OCI-LY3 (cell line): Measurements from ENCODE around the gene ADSS1.

ENCODE experiments used
- H2AFZ ChIP-seq: fragments of 200-600, 300-600 bp; shearing (Covaris generic); 2 replicates; pipeline ENCODE4 v1.6.0; 2014; ENCODE audit warnings: antibody characterized with exemption, low read depth, low read length
- H3K27ac ChIP-seq: fragments of 200-600, 300-600 bp; sonication (generic); 2 replicates; pipeline ENCODE4 v1.5.1; 2014; ENCODE audit warnings: mild to moderate bottlenecking, low read length, moderate library complexity, mixed read lengths
- H3K27me3 ChIP-seq: fragments of 200-600, 300-600 bp; sonication (generic); 2 replicates; pipeline ENCODE4 v1.6.1; 2014; ENCODE audit warnings: low read depth, low read length, mixed read lengths
- H3K36me3 ChIP-seq: fragments of 200-600, 300-600 bp; sonication (generic); replicated peaks from 2 replicates; pipeline ENCODE3; 2014; ENCODE audit warnings: low read depth, low read length, mixed read lengths
- H3K4me1 ChIP-seq: fragments of 300-600, 200-600 bp; sonication (generic); 2 replicates; pipeline ENCODE4 v1.6.1; 2014; ENCODE audit warnings: low read length, mixed read lengths
- H3K4me2 ChIP-seq: fragments of 200-600, 300-600 bp; sonication (generic); 2 replicates; pipeline ENCODE4 v1.6.1; 2014; ENCODE audit warnings: low read length, mixed read lengths
- H3K4me3 ChIP-seq: fragments of 300-600, 200-600 bp; sonication (generic); 2 replicates; pipeline ENCODE4 v1.5.1; 2014; ENCODE audit warnings: antibody characterized with exemption, mild to moderate bottlenecking, low read length, moderate library complexity
- H3K79me2 ChIP-seq: fragments of 300-600, 200-600 bp; shearing (Covaris generic); 2 replicates; pipeline ENCODE4 v1.6.1; 2014; ENCODE audit warnings: mild to moderate bottlenecking, low read length, mixed read lengths
- H3K9ac ChIP-seq: fragments of 300-600, 200-600 bp; shearing (Covaris generic); 2 replicates; pipeline ENCODE4 v1.6.0; 2014; ENCODE audit warnings: mild to moderate bottlenecking, low read length, moderate library complexity
- H3K9me3 ChIP-seq: fragments of 200-600, 300-600 bp; shearing (Covaris generic); 2 replicates; pipeline ENCODE4 v1.6.1; 2014; ENCODE audit warnings: low read length, mixed read lengths; ENCODE audit not compliant: insufficient read depth
- H4K20me1 ChIP-seq: fragments of 200-600, 300-600 bp; sonication (generic); 2 replicates; pipeline ENCODE4 v1.6.1; 2016; ENCODE audit warnings: low read length, mixed read lengths; ENCODE audit not compliant: insufficient read depth
- EZH2phosphoT487 ChIP-seq: fragments of 200-600 bp; shearing (Covaris generic); IDR thresholded peaks from 2 replicates; pipeline ENCODE4 v1.6.1; 2018; ENCODE audit warnings: antibody characterized with exemption, mixed run types, low read depth
- TF ChIP-seq, protein P1 (sequence below): fragments of 200-600, 300-600 bp; sonication (generic); IDR thresholded peaks from 2 replicates; pipeline ENCODE4 v1.5.1; 2014; ENCODE audit warnings: antibody characterized with exemption, low read length, low read depth

Gene ADSS1

DNA sequence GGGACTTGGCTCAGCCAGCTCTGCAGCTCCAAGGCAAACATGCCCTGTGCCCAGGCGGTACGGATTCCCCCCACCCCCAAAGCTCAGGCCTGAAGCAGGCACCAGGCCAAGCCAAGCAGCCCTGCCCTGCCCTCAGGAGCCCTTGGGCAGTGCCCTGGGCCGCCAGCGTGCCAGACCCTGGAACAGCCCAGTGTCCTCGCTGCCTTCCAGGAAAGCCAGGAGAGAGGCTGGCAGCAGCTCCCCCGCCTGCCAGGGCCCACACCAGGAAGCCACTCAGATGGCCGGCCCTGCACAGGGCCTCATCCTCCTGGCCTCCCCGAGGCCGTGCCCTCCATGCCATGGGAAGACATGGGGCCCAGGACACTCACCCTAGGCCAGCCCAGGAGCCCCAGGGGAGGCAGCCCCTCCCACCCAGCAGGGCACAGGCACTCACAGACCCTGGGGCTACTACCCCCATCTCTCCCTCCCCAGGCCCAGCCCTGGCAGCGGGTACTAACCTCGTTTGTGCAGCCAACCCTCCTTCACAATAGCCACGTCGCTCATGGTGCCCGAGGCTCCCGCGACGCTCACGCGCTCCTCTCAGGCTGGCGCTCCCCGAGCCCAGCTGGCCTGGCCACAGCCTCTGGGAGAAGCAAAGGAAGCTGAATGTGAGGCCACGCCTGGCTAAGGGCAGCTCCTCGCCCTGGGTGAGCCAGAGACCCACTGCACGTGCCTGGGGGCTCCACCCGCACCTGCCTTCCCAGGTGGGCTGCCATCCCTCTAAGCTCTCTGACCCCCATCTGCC, 68.3 kb downstream of the ADSS1 start:
- 0 out of 2 replicates have a peak, but pooled peaks cover 3% of the 10 kb centered on the region for H3K27me3 ChIP-seq
- H3K4me1 ChIP-seq, result peaks cover 23% of the 10 kb centered on the region
- no peak overlapping the region for H3K9ac ChIP-seq
- no peak overlapping the region for H3K4me3 ChIP-seq
- no peak for TF ChIP-seq EZH2phosphoT487
- TF ChIP-seq, protein P1, sequence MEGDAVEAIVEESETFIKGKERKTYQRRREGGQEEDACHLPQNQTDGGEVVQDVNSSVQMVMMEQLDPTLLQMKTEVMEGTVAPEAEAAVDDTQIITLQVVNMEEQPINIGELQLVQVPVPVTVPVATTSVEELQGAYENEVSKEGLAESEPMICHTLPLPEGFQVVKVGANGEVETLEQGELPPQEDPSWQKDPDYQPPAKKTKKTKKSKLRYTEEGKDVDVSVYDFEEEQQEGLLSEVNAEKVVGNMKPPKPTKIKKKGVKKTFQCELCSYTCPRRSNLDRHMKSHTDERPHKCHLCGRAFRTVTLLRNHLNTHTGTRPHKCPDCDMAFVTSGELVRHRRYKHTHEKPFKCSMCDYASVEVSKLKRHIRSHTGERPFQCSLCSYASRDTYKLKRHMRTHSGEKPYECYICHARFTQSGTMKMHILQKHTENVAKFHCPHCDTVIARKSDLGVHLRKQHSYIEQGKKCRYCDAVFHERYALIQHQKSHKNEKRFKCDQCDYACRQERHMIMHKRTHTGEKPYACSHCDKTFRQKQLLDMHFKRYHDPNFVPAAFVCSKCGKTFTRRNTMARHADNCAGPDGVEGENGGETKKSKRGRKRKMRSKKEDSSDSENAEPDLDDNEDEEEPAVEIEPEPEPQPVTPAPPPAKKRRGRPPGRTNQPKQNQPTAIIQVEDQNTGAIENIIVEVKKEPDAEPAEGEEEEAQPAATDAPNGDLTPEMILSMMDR, result no peak
- H3K36me3 ChIP-seq, result peaks cover 10% of the 10 kb centered on the region
- H3K4me2 ChIP-seq, result no peak overlapping the region
- no peak overlapping the region for H2AFZ ChIP-seq
- peaks cover 64% of the 10 kb centered on the region for H4K20me1 ChIP-seq
- peaks cover 78% of the 10 kb centered on the region for H3K79me2 ChIP-seq
- H3K9me3 ChIP-seq, result no peaks in the 10 kb centered on the region
- no peak overlapping the region for H3K27ac ChIP-seq

DNA sequence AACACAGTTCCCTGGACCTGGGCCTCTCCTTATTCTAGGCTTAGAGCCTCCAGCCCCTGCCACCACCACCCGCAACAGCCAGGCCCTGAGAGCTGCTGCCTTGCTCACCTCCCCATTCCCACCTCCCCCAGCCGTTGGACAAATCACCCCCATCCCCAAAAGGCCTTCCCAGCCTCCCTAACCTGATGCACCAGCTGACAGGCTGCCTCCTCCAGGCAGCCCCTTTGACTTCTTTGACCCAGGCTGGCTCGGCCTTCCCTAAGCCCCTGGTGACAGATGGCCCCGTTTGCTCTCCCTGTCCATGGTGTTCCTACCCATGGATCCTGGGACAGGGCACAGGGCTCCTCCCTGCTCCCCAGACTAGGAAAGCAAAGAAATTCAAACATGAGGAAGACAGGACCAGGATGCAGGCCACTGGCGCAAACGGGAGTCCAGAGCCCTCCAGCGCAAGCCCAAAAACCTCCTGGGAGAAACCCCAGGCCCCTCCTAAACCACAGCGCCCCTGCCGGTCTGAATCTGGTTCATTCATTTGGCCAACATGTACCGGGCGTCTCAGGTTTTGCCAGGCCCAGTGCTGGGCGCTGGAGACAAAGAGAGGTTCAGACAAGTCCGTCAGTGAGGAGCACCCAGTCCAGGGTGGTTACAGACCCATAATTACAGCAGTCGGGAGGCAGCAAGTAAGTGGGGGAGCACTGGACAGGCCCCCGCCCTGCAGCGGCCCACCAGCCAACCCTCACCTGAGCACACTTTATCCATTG, 69.1 kb downstream of the ADSS1 start:
- Histone ChIP-seq H3K4me1 (peaks cover 28% of the 10 kb centered on the region), H3K27ac (no peak overlapping the region), H3K27me3 (peaks cover 11% of the 10 kb centered on the region), H3K4me2 (peak overlapping the region; percentile 78), H2AFZ (no peak overlapping the region), H3K36me3 (peaks cover 10% of the 10 kb centered on the region), H3K9me3 (no peaks in the 10 kb centered on the region), H3K4me3 (no peak overlapping the region), H3K9ac (no peak overlapping the region), H3K79me2 (peaks cover 70% of the 10 kb centered on the region), H4K20me1 (peaks cover 59% of the 10 kb centered on the region)
- no peak for TF ChIP-seq EZH2phosphoT487
- TF ChIP-seq, protein P1, result no peak

DNA sequence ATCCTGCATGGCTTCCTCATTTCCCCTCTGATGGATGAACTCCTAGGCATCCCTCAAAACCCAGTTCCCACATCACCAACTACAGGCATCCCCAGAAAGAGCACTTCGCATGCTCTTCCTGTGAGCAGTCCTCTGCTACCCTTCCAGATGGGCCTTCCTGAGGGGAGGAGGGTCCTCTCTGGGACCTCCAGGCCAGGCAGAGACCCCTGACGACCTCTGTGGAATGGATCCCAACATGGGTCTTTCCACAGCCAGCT, 69.6 kb downstream of the ADSS1 start:
- peak overlapping the region; percentile 78 for H3K4me2 ChIP-seq
- H3K36me3 ChIP-seq, result peaks cover 7% of the 10 kb centered on the region
- H3K4me3 ChIP-seq, result peak overlapping the region; percentile 99
- H3K4me1 ChIP-seq, result peaks cover 28% of the 10 kb centered on the region
- no peaks in the 10 kb centered on the region for H3K9me3 ChIP-seq
- H3K9ac ChIP-seq, result peak overlapping the region; percentile 93; the same call in 1 of the 2 replicates
- peaks cover 16% of the 10 kb centered on the region for H3K27me3 ChIP-seq
- no peak overlapping the region for H2AFZ ChIP-seq
- peaks cover 56% of the 10 kb centered on the region for H4K20me1 ChIP-seq
- TF ChIP-seq EZH2phosphoT487, result no peak
- TF ChIP-seq, protein P1, result no peak
- peaks cover 65% of the 10 kb centered on the region for H3K79me2 ChIP-seq
- H3K27ac ChIP-seq, result no peak overlapping the region

DNA sequence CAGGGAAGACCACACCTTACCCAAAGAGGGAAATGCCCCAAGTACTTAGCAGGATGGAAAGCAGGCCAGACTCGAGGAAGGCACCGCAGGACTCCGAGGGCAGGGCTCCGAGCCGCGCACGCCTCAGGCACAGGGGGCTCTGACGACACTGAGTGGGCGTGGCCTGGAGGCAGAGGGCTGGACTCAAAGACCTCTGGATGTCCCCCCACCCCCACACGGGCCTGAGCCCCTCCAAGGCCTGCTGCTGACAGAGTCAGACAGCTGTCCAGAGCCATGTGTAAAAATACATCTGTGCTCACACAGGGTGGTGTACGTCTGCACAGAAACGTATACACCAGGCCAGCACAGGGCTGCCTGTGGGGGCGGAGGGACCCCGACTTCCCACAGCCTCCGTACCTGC, 70.1 kb downstream of the ADSS1 start:
- Histone ChIP-seq H2AFZ (no peak overlapping the region), H3K9me3 (no peaks in the 10 kb centered on the region), H3K4me1 (peaks cover 28% of the 10 kb centered on the region), H3K36me3 (peaks cover 7% of the 10 kb centered on the region), H3K9ac (peak overlapping the region; percentile 93), H3K27ac (no peak overlapping the region), H3K27me3 (peaks cover 21% of the 10 kb centered on the region), H3K4me2 (peak overlapping the region; percentile 78), H3K4me3 (peak overlapping the region; percentile 99), H3K79me2 (peaks cover 61% of the 10 kb centered on the region), H4K20me1 (peaks cover 54% of the 10 kb centered on the region)
- no peak for TF ChIP-seq EZH2phosphoT487
- TF ChIP-seq, protein P1, result no peak
